OCI-LY1 (cell line): ENCODE measurements around the gene PNPLA3.

ENCODE experiments used
- H2AFZ ChIP-seq: fragments of 200-600 bp; sonication (generic), shearing (Covaris generic); 2 replicates; pipeline ENCODE4 v1.6.0; 2014; ENCODE audit warnings: antibody characterized with exemption, mild to moderate bottlenecking, low read length
- H3F3A ChIP-seq: fragments of 200-600 bp; sonication (generic), shearing (Covaris generic); 2 replicates; pipeline ENCODE4 v1.6.0; 2014; ENCODE audit warnings: mild to moderate bottlenecking, antibody characterized with exemption, low read length, moderate library complexity; ENCODE audit not compliant: insufficient read depth
- H3K27ac ChIP-seq: fragments of 200-600 bp; sonication (generic); 2 replicates; pipeline ENCODE4 v1.5.1; 2014; ENCODE audit warnings: low read length, mixed run types, mild to moderate bottlenecking, low read depth; ENCODE audit not compliant: poor library complexity, severe bottlenecking
- H3K27me3 ChIP-seq: fragments of 200-600 bp; sonication (generic); 2 replicates; pipeline ENCODE4 v1.6.0; 2014; ENCODE audit warnings: antibody characterized with exemption, mild to moderate bottlenecking, low read length, moderate library complexity; ENCODE audit not compliant: insufficient read depth
- H3K36me3 ChIP-seq: fragments of 200-600 bp; sonication (generic); 2 replicates; pipeline ENCODE4 v1.6.1; 2014; ENCODE audit warnings: mild to moderate bottlenecking, antibody characterized with exemption, low read length, moderate library complexity, mixed read lengths; ENCODE audit not compliant: insufficient read depth
- H3K4me1 ChIP-seq: fragments of 200-600 bp; sonication (generic); 2 replicates; pipeline ENCODE4 v1.5.1; 2014; ENCODE audit warnings: mild to moderate bottlenecking, low read length, moderate library complexity; ENCODE audit not compliant: insufficient read depth, severe bottlenecking
- H3K4me2 ChIP-seq: fragments of 200-600 bp; sonication (generic), shearing (Covaris generic); 2 replicates; pipeline ENCODE4 v1.6.1; 2014; ENCODE audit warnings: low read length
- H3K4me3 ChIP-seq: fragments of 200-600 bp; sonication (generic); 2 replicates; pipeline ENCODE4 v1.5.1; 2014; ENCODE audit warnings: low read length, low read depth, mild to moderate bottlenecking, mixed read lengths; ENCODE audit not compliant: poor library complexity, severe bottlenecking
- H3K79me2 ChIP-seq: fragments of 200-600 bp; shearing (Covaris generic); 2 replicates; pipeline ENCODE4 v1.6.1; 2016; ENCODE audit warnings: mixed run types, low read length, mixed read lengths; ENCODE audit not compliant: insufficient read depth
- H3K9ac ChIP-seq: fragments of 200-600 bp; sonication (generic), shearing (Covaris generic); 2 replicates; pipeline ENCODE4 v1.6.1; 2014; ENCODE audit warnings: mild to moderate bottlenecking, low read length, mixed read lengths
- H3K9me2 ChIP-seq: fragments of 200-600 bp; sonication (generic), shearing (Covaris generic); 2 replicates; pipeline ENCODE4 v1.6.1; 2014; ENCODE audit warnings: low read depth, mild to moderate bottlenecking, low read length, mixed read lengths
- H3K9me3 ChIP-seq: fragments of 200-600 bp; shearing (Covaris generic); 2 replicates; pipeline ENCODE4 v1.6.1; 2014; ENCODE audit warnings: low read length, mixed read lengths
- H4K20me1 ChIP-seq: fragments of 200-600 bp; sonication (generic), shearing (Covaris generic); 2 replicates; pipeline ENCODE4 v1.6.0; 2016; ENCODE audit warnings: mild to moderate bottlenecking, low read length; ENCODE audit not compliant: insufficient read depth
- CTCF ChIP-seq: fragments of 200-600 bp; sonication (generic), shearing (Covaris generic); IDR thresholded peaks from 2 replicates; pipeline ENCODE4 v1.5.1; 2017; ENCODE audit warnings: mild to moderate bottlenecking, antibody characterized with exemption, low read length, moderate library complexity, mixed read lengths
- EZH2 ChIP-seq: fragments of 200-600 bp; sonication (generic), shearing (Covaris generic); IDR thresholded peaks from 2 replicates; pipeline ENCODE4 v1.8.0; 2017; ENCODE audit warnings: borderline replicate concordance, mixed run types, mild to moderate bottlenecking, antibody characterized with exemption, low read length, moderate library complexity, mixed read lengths

PNPLA3 gene

DNA sequence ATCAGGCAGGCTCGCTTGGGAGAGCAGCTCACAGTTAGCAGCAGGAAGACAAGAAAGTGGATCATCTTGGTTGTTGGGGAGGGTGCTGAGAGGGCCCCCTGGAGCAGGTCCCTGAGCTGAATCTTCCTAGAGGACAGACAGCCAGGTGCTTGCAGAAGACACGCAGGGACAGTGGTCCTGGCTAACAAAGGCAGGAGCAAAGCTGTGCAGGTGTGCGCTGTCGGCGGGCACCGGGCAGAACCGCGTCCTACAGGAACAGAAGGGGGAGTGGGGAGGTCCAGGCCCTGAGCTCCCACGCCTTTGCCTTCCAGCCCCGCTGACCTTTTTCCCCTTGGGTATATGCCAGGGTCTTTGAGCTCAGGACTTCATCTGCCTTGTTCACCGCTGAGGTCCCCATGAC is 70.4 kb downstream of the PNPLA3 start:
- Histone ChIP-seq H3K4me1 (peaks cover 22% of the 10 kb centered on the region), H3K9me2 (no peaks in the 10 kb centered on the region), H3F3A (no peaks in the 10 kb centered on the region), H3K4me3 (no peak overlapping the region), H3K36me3 (peaks cover 70% of the 10 kb centered on the region), H3K79me2 (no peaks in the 10 kb centered on the region), H3K9me3 (no peaks in the 10 kb centered on the region), H3K27me3 (no peaks in the 10 kb centered on the region), H3K4me2 (no peak overlapping the region), H3K9ac (no peak overlapping the region), H3K27ac (no peak overlapping the region), H2AFZ (no peak overlapping the region), H4K20me1 (no peaks in the 10 kb centered on the region)
- TF ChIP-seq EZH2, result no peak
- TF ChIP-seq CTCF, result no peak

DNA sequence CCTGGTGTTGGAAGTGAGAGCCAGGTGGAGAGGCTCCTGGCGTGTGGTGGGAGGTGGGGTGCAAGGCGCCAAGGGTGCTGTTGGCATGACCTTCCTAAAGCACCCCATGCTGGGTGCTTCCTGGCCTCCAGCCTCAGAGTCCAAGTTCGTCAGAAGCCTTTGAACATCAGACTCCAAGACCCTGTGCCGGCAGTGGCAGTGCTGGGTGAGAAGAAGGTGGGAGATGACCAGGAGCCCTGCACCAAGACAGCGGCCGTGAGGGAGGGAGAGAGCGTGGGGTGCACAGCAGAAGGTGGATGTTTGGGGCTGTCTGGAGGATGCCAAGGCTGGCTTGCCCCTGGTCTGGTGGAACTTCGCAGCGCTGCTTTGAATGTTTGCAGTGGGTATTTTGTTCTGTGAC is 70.8 kb downstream of the PNPLA3 start:
- no peak overlapping the region for H3K4me3 ChIP-seq
- no peak overlapping the region for H3K4me2 ChIP-seq
- H3K4me1 ChIP-seq, result peaks cover 22% of the 10 kb centered on the region
- TF ChIP-seq CTCF (no peak), EZH2 (no peak)
- no peaks in the 10 kb centered on the region for H3K9me2 ChIP-seq
- H3K79me2 ChIP-seq, result no peaks in the 10 kb centered on the region
- H2AFZ ChIP-seq, result no peak overlapping the region
- no peaks in the 10 kb centered on the region for H4K20me1 ChIP-seq
- H3K9ac ChIP-seq, result no peak overlapping the region
- no peak overlapping the region for H3K27ac ChIP-seq
- H3K27me3 ChIP-seq, result no peaks in the 10 kb centered on the region
- peaks cover 70% of the 10 kb centered on the region for H3K36me3 ChIP-seq
- no peaks in the 10 kb centered on the region for H3F3A ChIP-seq
- H3K9me3 ChIP-seq, result no peaks in the 10 kb centered on the region

GRCh38 chr22:43995057-43995685 is 71.6 kb downstream of the PNPLA3 start:
- Histone ChIP-seq H3K36me3 (peaks cover 63% of the 10 kb centered on the region), H3K4me2 (peak overlapping the region; percentile 78; the same call in 1 of the 2 replicates)

More at GRCh38 chr22:43995057-43995685, 71.6 kb downstream of the PNPLA3 start:
- no peak overlapping the region for H3K27ac ChIP-seq
- H2AFZ ChIP-seq, result no peak overlapping the region
- TF ChIP-seq CTCF (no peak), EZH2 (no peak)
- peaks cover 23% of the 10 kb centered on the region for H3K4me1 ChIP-seq
- H3K79me2 ChIP-seq, result no peaks in the 10 kb centered on the region
- no peaks in the 10 kb centered on the region for H4K20me1 ChIP-seq
- no peaks in the 10 kb centered on the region for H3K27me3 ChIP-seq
- H3K9me3 ChIP-seq, result no peaks in the 10 kb centered on the region
- peak overlapping the region; percentile 47; the same call in 1 of the 2 replicates for H3K9ac ChIP-seq
- no peaks in the 10 kb centered on the region for H3K9me2 ChIP-seq
- H3F3A ChIP-seq, result no peaks in the 10 kb centered on the region
- peak overlapping the region; percentile 53 for H3K4me3 ChIP-seq
